ENCODE data around the gene KLK1.

- TF ChIP-seq, protein P1, sequence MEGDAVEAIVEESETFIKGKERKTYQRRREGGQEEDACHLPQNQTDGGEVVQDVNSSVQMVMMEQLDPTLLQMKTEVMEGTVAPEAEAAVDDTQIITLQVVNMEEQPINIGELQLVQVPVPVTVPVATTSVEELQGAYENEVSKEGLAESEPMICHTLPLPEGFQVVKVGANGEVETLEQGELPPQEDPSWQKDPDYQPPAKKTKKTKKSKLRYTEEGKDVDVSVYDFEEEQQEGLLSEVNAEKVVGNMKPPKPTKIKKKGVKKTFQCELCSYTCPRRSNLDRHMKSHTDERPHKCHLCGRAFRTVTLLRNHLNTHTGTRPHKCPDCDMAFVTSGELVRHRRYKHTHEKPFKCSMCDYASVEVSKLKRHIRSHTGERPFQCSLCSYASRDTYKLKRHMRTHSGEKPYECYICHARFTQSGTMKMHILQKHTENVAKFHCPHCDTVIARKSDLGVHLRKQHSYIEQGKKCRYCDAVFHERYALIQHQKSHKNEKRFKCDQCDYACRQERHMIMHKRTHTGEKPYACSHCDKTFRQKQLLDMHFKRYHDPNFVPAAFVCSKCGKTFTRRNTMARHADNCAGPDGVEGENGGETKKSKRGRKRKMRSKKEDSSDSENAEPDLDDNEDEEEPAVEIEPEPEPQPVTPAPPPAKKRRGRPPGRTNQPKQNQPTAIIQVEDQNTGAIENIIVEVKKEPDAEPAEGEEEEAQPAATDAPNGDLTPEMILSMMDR (IDR thresholded peaks at IDR 0.05) = no peak
- no peak for TF ChIP-seq POLR2A (IDR thresholded peaks at IDR 0.05)
Observed at GRCh38 chr19:50854636-50855410, 31.2 kb upstream of the KLK1 start, which contains the start of gene KLK3.
